ENCODE data around the gene TACO1. TPM values are rescaled to one million over a fixed set of nuclear protein-coding genes. Genes with fewer than 3 reads are reported as not detected.

Gene TACO1
- polyA plus RNA-seq, 1 donor: 17.8 TPM

- DNase-seq: no peak
These were observed 39.3 kb downstream of the TACO1 start for GRCh38 chr17:63640038-63640437.

DNA sequence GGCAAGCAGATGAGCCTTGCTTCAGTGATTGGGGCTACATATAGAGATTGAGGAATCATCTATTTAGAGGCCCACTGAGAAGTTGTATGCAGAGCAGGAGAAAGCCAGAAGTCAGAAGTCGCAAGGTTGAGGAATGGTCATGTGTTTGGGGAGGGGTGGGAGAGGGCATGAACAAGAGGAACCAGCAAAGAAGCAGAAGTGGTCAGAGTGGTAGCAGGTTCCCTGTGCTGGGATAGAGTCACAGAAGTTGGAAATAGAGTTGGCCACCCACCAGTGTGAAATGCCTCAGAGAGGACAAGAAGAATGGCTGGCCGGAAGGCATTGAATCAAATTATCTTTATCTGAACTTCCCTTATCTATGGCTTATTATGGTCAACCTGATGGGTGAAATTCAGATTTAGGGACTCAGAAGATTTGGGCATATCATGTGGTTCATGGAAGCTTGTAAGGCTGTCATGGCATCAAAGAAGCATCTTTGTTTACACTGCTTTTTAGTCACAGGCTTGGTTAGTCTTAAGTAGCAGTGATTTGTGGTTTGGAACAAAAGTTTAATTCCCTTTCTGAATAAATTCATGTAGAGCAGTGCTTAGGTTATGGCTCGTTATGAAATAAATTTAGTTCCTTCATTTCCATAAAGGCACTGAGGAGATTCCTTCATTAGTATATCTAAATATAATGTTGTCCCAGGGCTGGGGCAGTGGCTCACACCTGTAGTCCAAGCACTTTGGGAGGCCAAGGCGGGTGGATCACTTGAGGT is 41.2 kb downstream of the TACO1 start:
- DNase-seq: peak; percentile 38

- no peak for DNase-seq
These were observed 44.2 kb downstream of the TACO1 start for GRCh38 chr17:63644846-63645245.

DNA sequence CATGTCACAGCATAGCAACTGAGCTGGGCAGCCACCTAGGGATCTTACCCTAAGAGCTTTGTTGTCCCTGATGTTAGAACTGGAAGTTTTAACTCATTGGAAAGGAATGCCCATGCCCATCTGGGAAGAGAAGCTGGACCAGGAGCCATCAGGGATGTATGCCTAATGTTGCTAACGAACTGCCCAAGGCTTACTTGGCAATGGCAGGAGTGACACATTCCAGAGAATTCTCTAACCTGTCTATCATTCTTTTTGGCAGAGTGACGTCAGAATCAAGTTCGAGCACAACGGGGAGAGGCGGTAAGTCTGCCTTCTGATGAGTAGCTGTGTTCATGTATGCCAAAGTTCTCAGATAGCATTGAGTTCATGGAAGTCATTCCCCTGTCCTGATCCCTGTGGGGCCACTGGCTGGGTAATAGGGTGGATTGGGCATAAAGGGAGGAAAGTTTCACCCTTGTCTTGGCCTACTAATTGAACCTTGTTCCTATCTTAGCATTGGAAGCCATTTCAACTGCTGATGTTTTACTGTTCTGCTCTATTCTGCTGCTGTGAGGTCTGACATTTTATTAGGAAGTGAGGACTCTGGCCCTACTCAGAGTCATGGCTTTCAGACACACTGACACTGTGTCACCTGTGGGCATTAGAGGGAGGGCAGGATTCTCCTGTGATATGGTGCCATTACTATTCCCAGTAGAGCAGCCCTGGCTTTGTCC is 45.2 kb downstream of the TACO1 start:
- DNase-seq: no peak

GRCh38 chr17:63646488-63646806 is 45.8 kb downstream of the TACO1 start:
- no peak for DNase-seq

DNA sequence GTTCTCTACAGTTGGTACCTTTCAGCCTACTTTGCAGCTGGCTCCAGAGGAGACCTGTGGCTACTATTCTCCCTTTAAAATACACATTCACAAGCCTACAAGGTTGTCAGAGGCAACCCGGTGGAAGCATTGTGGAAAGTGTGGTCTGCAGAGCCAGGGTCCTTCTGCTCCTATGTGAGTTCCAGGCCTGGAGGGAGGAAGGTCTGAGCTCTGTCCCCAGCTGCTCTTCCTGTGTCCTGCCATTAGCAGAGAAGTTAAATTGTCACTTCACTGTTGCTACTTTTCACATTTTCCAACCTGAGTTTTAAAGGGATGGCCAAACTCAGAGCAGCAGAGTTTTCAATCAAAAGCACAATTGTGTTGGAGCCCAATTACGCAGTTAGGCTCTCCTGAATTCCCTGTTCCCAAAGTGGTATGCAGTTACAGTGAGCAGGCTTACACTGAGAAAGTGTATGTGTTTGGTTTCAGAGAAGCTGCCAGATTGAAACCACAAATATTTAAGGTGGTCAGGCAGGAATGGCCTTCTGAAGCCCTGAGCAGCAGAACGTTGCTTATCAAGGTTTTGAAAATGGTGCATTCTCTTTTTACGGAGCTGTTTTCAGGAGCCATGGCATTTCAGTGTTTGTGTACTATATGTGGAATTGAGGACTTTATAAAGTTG is 46.5 kb downstream of the TACO1 start:
- DNase-seq: no peak

DNA sequence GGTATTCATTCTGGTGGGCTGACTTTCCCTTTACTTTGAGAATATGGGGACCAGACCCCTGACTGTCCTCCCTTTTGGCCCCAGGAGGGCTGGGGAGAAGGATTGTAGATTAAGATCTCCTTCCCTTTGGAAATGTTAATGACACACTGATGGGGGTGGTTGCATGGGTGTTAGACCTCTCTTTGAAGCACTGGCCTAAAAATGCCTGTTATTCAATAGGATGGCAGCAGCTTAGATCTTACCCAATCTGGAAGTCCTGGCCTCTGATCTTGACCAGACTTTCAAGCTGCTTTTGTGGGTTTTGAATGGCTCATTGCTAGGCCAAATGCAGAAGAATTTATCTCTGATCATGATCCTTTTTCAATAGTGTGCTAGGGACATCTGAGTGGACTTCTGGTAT is 47.2 kb downstream of the TACO1 start:
- DNase-seq: no peak

GRCh38 chr17:63649813-63650212 is 49.1 kb downstream of the TACO1 start:
- DNase-seq: no peak

GRCh38 chr17:63652106-63652505 is 51.4 kb downstream of the TACO1 start:
- no peak for DNase-seq

GRCh38 chr17:63653050-63653449 is 52.4 kb downstream of the TACO1 start:
- no peak for DNase-seq

- DNase-seq: no peak
These were observed 57.1 kb downstream of the TACO1 start for GRCh38 chr17:63657786-63658185.

Other genes starting within 250 kb of the TACO1 start
- gene CYB561, start 154.6 kb upstream of the TACO1 start, polyA plus RNA-seq (ENCODE audit: insufficient read length): 7.0 TPM
- 12.9 TPM for gene ACE, start 123.8 kb upstream of the TACO1 start, polyA plus RNA-seq (ENCODE audit: insufficient read length)
- gene KCNH6, start 77.5 kb upstream of the TACO1 start, polyA plus RNA-seq (ENCODE audit: insufficient read length): not detected
- gene DCAF7, start 50.4 kb upstream of the TACO1 start, polyA plus RNA-seq (ENCODE audit: insufficient read length): 43.2 TPM
- 27.6 TPM for gene MAP3K3, start 21.5 kb downstream of the TACO1 start, polyA plus RNA-seq (ENCODE audit: insufficient read length)
- gene LIMD2, start 99.2 kb downstream of the TACO1 start, polyA plus RNA-seq (ENCODE audit: insufficient read length): 10.4 TPM
- 32.5 TPM for gene STRADA, start 140.9 kb downstream of the TACO1 start, polyA plus RNA-seq (ENCODE audit: insufficient read length)
- gene CCDC47, start 172.7 kb downstream of the TACO1 start, polyA plus RNA-seq (ENCODE audit: insufficient read length): 47.8 TPM
- 106 TPM for gene DDX42, start 173.3 kb downstream of the TACO1 start, polyA plus RNA-seq (ENCODE audit: insufficient read length)
- gene PSMC5, start 226.5 kb downstream of the TACO1 start, polyA plus RNA-seq (ENCODE audit: insufficient read length): 96.2 TPM
- 35.5 TPM for gene FTSJ3, start 226.8 kb downstream of the TACO1 start, polyA plus RNA-seq (ENCODE audit: insufficient read length)
- 28.6 TPM for gene SMARCD2, start 241.8 kb downstream of the TACO1 start, polyA plus RNA-seq (ENCODE audit: insufficient read length)